ENCODE results near the gene TNFRSF21.
"Not testable (repeated sequence)": the region's sequence is repeated elsewhere in the genome, so short reads cannot be mapped to it uniquely, and the experiment has no call there.

The TNFRSF21 gene

DNA sequence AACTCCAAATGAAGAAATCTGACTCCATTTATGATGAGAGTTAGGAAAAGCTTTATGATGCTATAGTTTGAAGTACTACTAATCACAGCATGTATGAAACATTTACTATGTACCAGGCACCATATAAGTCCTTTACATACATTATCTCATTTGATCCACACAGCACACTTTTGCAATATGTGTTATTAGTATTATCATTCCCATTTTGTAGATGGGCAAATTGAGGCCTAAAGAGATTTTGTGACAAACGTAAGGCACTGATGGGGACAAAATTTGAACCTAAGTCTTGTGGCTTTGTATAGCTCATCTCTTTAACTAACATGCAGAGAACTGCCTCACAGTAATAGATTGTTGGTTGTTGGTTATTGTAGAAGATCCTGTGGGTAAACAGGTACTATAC, 14.2 kb upstream of the TNFRSF21 start:
- no peak for DNase-seq (ENCODE audit: low read depth in 2 of 2, low spot score in 1 of 2)

GRCh38 chr6:47323321-47323720, 13.6 kb upstream of the TNFRSF21 start:
- no peak for DNase-seq (ENCODE audit: low read depth in 2 of 2, low spot score in 1 of 2)

GRCh38 chr6:47321577-47321976, 11.9 kb upstream of the TNFRSF21 start:
- DNase-seq (ENCODE audit: low read depth in 2 of 2, low spot score in 1 of 2): no peak

- no peak for DNase-seq (ENCODE audit: low read depth in 2 of 2, low spot score in 1 of 2)
Observed at GRCh38 chr6:47319867-47320266, 10.2 kb upstream of the TNFRSF21 start.

DNA sequence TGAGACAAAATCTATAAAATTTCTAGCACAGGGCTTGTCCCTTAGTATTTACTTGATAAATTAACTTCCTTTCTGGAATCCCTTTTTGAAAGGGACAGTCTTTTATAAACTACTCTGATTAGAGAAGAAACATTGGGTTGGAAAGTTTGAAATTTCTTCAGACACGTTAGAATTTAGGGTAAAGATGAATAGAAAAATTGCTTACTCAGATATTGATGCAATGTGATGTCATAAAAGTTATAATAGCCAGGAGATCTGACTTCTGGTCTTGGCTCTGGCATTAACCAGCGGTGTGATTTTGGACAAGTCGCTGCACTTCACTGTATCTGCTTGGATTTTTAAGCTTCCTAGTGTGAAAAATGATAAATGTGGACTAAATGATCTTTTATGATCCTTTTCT, 9.7 kb upstream of the TNFRSF21 start:
- DNase-seq (ENCODE audit: low read depth in 2 of 2, low spot score in 1 of 2): no peak

DNA sequence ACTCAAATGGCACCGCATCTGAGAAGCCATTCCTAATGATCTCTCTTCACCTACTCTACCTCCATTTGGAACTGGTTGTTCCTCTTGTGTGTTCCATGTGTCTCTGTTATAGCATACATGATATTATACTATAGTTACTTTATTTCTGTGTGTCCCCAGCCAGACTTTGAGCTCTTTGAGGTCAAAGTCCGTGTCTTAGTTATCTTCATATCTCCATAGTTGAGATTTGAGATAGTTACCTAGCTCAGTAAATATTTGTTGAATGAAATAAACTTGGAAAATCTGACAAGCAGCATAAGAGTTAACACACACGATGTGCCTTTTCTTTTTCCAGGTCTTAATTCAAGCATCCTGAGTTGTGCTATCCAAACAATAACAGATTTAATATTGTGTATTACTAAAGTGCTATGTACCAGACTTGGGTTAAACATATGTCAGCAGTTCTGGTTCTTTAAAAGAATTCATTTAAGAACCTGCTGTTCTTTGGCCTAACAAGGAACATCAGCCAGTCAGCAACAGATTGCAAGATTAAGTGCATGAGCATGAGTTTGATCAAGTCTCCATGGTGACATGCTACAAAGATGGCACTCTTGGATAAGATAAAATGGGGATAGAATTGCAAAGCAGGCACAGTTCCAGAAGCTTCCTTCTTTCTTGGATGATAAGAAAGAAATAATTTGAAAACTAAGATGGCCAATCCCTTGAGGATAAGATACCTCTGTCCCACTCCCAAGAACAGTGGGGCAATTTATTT, 8.7 kb upstream of the TNFRSF21 start:
- DNase-seq (ENCODE audit: low read depth in 2 of 2, low spot score in 1 of 2): no peak

DNA sequence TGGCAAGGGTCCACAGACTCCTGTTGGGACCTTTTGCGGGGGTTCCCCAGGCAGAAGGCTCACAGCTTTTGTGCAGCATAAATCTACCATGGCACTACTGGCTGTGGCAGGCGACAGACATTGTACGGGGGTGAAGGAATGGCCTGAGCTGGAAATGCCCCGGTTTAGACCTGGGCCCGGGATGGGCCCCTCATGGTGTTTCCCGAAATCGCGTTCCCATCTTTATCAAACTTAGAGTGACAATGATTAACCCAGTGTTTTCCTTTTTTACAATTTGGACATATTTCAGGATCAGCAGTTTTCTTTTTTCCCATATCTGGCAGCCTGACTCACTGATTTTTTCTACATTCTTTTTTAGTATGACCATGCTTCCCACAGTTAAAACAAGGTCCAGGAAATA, 5.5 kb upstream of the TNFRSF21 start:
- not testable (repeated sequence) for DNase-seq (ENCODE audit: low read depth in 2 of 2, low spot score in 1 of 2)

- DNase-seq (ENCODE audit: low read depth in 2 of 2, low spot score in 1 of 2): no peak
Observed at GRCh38 chr6:47310131-47310480, 401 bp upstream of the TNFRSF21 start.

GRCh38 chr6:47308552-47309290, 984 bp downstream of the TNFRSF21 start:
- DNase-seq (ENCODE audit: low read depth in 2 of 2, low spot score in 1 of 2): no peak

GRCh38 chr6:47308198-47308517, 1.5 kb downstream of the TNFRSF21 start:
- DNase-seq (ENCODE audit: low read depth in 2 of 2, low spot score in 1 of 2): no peak

GRCh38 chr6:47307362-47308197, 2.1 kb downstream of the TNFRSF21 start:
- no peak for DNase-seq (ENCODE audit: low read depth in 2 of 2, low spot score in 1 of 2)

DNA sequence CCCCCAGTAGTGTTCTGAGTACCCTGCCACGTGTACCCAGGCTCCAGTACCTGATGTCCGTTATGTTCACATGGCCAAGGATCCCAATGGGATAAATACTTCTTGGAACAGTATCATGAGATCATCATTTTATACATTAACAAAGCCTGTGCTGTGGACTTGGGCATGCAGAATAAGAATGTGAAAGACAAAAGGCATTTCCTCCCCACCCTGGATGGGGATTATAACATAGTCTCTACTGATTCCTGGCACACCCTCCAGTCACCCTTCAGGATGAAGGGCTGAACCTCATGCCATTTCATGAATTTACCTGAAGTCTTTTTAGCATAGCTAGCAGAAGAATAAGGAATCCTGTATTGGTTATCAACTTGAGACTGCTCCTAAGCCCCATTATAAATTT, 2.8 kb downstream of the TNFRSF21 start:
- no peak for DNase-seq (ENCODE audit: low read depth in 2 of 2, low spot score in 1 of 2)

DNA sequence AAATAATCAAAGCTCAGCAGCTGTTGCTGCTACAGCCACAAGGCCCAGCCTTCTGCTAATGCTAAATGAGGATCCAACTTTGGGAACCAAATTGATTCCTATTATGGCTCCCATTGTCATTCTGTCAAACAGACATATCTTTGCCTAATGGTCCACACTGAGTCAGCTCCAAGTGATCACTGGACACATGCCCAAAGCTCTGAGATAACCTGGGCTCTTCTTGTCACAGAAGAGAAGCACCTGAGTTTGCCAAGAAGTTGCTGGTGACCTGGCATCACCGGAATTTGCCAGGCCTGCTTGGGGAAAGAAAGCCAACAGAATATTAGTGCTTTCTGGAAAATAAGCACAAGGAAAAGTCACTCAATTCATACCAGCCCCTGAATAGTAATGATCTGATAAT, 5.8 kb downstream of the TNFRSF21 start:
- DNase-seq (ENCODE audit: low read depth in 2 of 2, low spot score in 1 of 2): no peak

GRCh38 chr6:47303342-47303741, 6.4 kb downstream of the TNFRSF21 start:
- DNase-seq (ENCODE audit: low read depth in 2 of 2, low spot score in 1 of 2): no peak

DNA sequence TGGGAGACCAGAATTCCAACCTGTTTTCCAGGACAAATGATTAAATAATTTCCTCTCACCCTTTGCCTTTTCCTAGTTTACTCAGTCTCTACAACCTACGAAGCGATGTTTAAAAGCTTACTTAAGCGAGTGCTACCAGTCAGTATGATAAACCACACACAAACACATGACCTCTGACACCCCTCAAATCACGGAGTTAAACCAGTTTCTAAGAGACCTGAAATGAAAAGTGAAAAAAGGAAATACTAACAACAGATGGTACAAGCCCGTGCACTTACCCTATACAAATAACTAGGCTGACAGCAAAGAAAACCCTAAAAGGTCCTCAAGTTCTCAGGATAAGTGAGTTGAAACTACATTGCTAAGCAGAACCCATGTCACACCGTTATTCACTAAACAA, 7.7 kb downstream of the TNFRSF21 start:
- DNase-seq (ENCODE audit: low read depth in 2 of 2, low spot score in 1 of 2): no peak

DNA sequence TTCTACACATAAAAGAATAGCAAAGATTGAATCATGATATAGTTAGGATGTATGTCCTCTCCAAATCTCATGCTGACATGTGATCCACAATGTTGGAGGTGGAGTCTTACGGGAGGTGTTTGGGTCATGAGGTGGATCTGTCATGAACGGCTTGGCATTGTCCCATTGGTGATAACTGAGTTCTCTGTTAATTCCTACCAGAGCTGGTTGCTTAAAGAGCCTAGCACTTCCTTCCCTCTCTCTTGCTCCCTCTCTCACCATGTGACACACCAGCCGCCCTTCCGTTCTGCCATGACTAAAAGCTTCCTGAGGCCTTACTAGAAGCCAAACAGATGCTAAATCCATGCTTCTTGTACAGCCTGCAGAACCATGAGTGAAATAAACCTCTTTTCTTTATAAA, 8.3 kb downstream of the TNFRSF21 start:
- DNase-seq (ENCODE audit: low read depth in 2 of 2, low spot score in 1 of 2): no peak

DNA sequence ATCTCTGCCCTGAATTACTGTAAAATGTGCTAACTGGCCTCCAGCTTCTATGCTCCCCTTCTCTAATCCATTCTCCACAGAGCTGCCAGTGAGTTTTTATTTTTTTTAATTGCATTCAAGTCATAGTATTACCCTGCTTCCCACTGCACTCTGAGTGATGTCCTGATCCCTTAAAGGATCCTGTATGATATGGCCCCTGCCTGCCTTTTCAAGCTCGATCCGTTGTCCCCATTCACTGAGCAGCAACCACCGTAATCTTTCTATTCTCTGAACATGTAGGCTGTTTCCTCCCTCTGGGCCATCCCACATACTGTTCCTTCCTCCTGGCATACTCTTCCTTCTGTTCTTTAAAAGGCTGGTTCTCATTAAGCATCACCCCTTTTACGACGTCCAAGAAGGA, 9.3 kb downstream of the TNFRSF21 start:
- no peak for DNase-seq (ENCODE audit: low read depth in 2 of 2, low spot score in 1 of 2)

DNA sequence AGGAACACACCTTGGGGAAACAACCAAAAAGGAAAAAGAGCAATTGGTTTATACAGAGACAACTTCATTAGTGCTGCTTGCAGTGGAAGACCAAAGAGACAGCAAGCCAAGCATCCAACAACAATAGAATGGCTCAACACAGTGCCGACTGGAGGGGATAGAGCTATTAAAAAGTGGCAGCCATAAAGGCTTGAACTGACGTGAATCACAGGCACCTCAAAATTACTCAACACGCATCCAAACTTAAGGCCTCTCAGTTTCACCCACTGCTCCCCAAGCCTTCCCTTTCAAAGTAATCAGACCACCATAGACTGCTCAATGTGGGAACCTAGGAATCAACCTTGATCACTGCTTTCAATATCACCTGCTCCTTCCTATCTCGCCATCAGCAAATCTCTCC, 9.7 kb downstream of the TNFRSF21 start:
- no peak for DNase-seq (ENCODE audit: low read depth in 2 of 2, low spot score in 1 of 2)

- no peak for DNase-seq (ENCODE audit: low read depth in 2 of 2, low spot score in 1 of 2)
Observed at GRCh38 chr6:47298475-47298874, 11.2 kb downstream of the TNFRSF21 start.

- no peak for DNase-seq (ENCODE audit: low read depth in 2 of 2, low spot score in 1 of 2)
Observed at GRCh38 chr6:47294990-47295389, 14.7 kb downstream of the TNFRSF21 start.

DNA sequence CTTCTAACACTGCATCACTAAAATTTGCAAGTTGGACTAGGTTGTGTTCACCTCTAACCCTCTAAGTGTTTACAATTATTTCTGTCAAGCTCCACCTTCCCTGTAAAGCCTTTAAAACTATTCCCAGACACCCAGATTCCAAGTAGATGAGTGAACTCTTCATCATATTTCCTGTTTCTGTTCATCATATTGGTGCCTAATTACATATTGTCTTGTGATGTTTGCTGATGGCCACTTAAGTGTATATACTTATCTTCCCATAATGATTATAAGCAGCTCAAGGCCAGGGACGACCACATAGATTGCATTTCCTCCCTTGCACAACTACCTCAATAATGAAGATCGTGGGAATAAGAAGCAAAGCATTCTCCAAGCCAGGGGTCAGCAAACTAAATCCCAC, 16.8 kb downstream of the TNFRSF21 start:
- no peak for DNase-seq (ENCODE audit: low read depth in 2 of 2, low spot score in 1 of 2)

GRCh38 chr6:47292027-47292426, 17.7 kb downstream of the TNFRSF21 start:
- DNase-seq (ENCODE audit: low read depth in 2 of 2, low spot score in 1 of 2): no peak

All from stimulated activated CD8-positive, alpha-beta memory T cell treated with anti-CD3 and anti-CD28 coated beads, Interleukin-4, amount 100 ng/mL, for 4 hours (primary cell).